Neutrophil (primary cell): ENCODE results near the gene RAB31.

Source experiments
- H3K27ac ChIP-seq: fragments of 200-600 bp; sonication (generic); 2 replicates; pipeline ENCODE4 v1.5.1; 2016; ENCODE audit warnings: mild to moderate bottlenecking, moderate library complexity
- H3K27me3 ChIP-seq: fragments of 200-600 bp; sonication (generic); 2 replicates; pipeline ENCODE4 v1.6.0; 2016; ENCODE audit warnings: mild to moderate bottlenecking
- H3K36me3 ChIP-seq: fragments of 200-600 bp; sonication (generic); 2 replicates; pipeline ENCODE4 v1.5.1; 2017
- H3K4me1 ChIP-seq, 2 experiments: fragments of 200-600 bp in 1 of 2; sonication (generic) in 1 of 2; 1 replicate in 1 of 2; 2 replicates in 1 of 2; pipeline versions ENCODE4 v1.5.1 to v1.6.1; 2013 to 2016; ENCODE audit warnings: low read depth in 1 of 2, low read length in 1 of 2, mild to moderate bottlenecking in 1 of 2, moderate library complexity in 1 of 2; ENCODE audit not compliant: control insufficient read depth in 1 of 2, insufficient read depth in 1 of 2
- H3K4me3 ChIP-seq, 2 experiments: fragments of 200-600 bp in 1 of 2; sonication (generic) in 1 of 2; 1 replicate in 1 of 2; 2 replicates in 1 of 2; pipeline ENCODE4 v1.5.1; 2013 to 2016; ENCODE audit warnings: low read depth in 1 of 2, low read length in 1 of 2, mild to moderate bottlenecking in 1 of 2, moderate library complexity in 1 of 2
- H3K9me3 ChIP-seq: fragments of 200-600 bp; sonication (generic); 2 replicates; pipeline ENCODE4 v1.5.1; 2016
- TF ChIP-seq, protein P1 (sequence below): fragments of 200-600 bp; sonication (generic); IDR thresholded peaks from 2 replicates; pipeline ENCODE4 v1.5.1; 2016; ENCODE audit warnings: antibody characterized with exemption

The RAB31 gene

DNA sequence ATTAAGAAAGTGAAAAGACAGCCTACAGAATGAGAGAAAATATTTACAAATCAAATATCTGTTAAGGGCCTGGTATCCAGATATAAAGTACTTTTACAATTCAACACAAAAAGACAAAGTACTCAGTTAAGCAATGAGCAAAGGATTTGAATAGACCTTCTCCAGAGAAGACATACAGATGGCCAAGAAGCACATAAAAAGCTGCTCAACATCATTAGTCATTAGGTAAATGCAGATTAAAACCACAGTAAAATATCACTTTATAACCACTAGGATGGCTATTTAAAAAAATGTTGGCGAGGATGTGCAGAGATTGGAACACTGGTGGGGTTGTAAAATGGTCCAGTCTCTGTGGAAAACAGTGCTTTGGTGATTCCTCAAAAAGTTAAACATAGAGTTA is 38.9 kb downstream of the RAB31 start:
- TF ChIP-seq, protein P1, sequence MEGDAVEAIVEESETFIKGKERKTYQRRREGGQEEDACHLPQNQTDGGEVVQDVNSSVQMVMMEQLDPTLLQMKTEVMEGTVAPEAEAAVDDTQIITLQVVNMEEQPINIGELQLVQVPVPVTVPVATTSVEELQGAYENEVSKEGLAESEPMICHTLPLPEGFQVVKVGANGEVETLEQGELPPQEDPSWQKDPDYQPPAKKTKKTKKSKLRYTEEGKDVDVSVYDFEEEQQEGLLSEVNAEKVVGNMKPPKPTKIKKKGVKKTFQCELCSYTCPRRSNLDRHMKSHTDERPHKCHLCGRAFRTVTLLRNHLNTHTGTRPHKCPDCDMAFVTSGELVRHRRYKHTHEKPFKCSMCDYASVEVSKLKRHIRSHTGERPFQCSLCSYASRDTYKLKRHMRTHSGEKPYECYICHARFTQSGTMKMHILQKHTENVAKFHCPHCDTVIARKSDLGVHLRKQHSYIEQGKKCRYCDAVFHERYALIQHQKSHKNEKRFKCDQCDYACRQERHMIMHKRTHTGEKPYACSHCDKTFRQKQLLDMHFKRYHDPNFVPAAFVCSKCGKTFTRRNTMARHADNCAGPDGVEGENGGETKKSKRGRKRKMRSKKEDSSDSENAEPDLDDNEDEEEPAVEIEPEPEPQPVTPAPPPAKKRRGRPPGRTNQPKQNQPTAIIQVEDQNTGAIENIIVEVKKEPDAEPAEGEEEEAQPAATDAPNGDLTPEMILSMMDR, result no peak
- Histone ChIP-seq H3K9me3 (no peaks in the 10 kb centered on the region), H3K27me3 (no peaks in the 10 kb centered on the region), H3K27ac (peak overlapping the region; percentile 80), H3K36me3 (no peaks in the 10 kb centered on the region), H3K4me3 (no peak overlapping the region), H3K4me1 (peaks cover 98 to 100% of the 10 kb centered on the region in 2 experiments)

DNA sequence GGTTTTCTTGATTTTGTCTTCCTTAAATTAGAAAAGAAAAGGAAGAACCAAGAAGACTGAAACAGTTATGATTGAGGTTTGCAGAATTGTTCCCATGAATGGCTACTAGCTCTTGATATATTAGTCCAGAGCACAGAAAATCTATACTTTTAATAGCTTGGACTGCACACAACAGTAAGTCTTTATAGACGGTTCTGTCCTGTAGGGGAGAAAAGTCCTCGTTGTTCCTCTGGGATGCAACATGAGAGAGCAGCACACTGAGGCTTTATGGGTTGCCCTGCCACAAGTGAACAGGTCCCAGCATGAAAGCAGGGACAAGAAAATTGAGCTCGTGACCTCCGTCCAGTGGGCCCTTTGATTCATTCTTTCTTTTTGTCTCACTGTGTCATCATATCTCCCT is 41.5 kb downstream of the RAB31 start:
- H3K9me3 ChIP-seq, result no peaks in the 10 kb centered on the region
- no peaks in the 10 kb centered on the region for H3K36me3 ChIP-seq
- peak overlapping the region in 1 of 2 experiments; percentile 11 for H3K4me3 ChIP-seq
- peaks cover 97 to 100% of the 10 kb centered on the region in 2 experiments for H3K4me1 ChIP-seq
- peak overlapping the region; percentile 80 for H3K27ac ChIP-seq
- H3K27me3 ChIP-seq, result no peaks in the 10 kb centered on the region
- TF ChIP-seq, protein P1, result no peak

DNA sequence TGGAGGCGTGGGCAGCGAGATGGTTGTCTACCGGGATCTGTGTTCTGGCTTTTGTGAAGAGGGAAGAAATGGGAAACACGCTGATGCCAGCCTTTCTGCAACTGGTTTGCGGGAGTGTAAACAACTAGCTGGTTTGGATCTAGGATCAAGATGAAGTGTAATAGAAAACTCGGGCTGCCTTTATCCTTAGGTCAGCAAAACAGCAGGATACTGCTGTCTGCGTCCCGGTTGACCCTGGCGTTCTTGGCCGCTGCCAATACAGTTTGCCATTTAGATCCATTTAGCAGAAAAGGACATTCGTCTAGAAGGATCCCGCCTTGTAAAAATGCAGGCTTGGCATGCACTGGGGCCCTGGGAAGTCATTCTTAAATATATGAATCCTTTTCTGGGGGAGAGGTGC is 42.0 kb downstream of the RAB31 start:
- H3K9me3 ChIP-seq, result no peaks in the 10 kb centered on the region
- H3K4me3 ChIP-seq, result peak overlapping the region; percentile 7 to 11
- H3K36me3 ChIP-seq, result no peaks in the 10 kb centered on the region
- H3K27me3 ChIP-seq, result no peaks in the 10 kb centered on the region
- TF ChIP-seq, protein P1, result no peak
- peak overlapping the region; percentile 80 for H3K27ac ChIP-seq
- H3K4me1 ChIP-seq, result peaks cover 97 to 100% of the 10 kb centered on the region in 2 experiments

DNA sequence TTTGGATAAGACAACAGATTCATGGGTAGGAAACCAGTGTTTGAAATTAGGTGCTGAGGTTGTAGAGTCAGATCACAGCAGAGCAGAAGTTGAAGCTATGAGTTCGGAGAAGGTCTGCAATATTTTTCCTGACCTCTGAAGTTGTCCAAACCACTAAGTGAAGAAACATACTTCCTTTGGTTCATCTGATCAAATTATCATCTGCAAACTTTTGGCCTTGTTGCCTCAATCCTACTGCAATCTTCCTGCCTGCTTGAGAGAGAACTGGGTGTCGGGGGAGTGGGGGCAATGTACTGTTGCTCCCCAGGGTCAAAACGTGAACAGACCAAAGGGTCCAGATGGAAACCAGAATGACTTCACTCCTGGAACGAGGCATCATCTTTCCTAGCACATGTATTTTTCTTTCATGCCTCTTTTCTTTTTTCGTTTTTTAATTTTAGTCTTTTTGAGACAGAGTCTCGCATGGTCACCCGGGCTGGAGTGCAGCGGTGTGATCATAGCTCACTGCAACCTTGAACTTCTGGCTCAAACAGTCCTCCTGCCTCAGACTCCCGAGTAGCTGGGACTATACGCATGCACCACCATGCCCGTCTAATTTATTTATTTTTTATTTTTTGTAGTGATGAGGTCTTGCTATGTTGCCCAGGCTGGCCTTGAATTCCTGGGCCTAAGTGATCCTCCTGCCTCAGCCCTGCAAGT is 42.7 kb downstream of the RAB31 start:
- Histone ChIP-seq H3K36me3 (no peaks in the 10 kb centered on the region), H3K27ac (peak overlapping the region; percentile 80), H3K4me3 (peak overlapping the region; percentile 7 to 11), H3K27me3 (no peaks in the 10 kb centered on the region), H3K9me3 (no peaks in the 10 kb centered on the region), H3K4me1 (peaks cover 97 to 100% of the 10 kb centered on the region in 2 experiments)
- TF ChIP-seq, protein P1, result no peak

DNA sequence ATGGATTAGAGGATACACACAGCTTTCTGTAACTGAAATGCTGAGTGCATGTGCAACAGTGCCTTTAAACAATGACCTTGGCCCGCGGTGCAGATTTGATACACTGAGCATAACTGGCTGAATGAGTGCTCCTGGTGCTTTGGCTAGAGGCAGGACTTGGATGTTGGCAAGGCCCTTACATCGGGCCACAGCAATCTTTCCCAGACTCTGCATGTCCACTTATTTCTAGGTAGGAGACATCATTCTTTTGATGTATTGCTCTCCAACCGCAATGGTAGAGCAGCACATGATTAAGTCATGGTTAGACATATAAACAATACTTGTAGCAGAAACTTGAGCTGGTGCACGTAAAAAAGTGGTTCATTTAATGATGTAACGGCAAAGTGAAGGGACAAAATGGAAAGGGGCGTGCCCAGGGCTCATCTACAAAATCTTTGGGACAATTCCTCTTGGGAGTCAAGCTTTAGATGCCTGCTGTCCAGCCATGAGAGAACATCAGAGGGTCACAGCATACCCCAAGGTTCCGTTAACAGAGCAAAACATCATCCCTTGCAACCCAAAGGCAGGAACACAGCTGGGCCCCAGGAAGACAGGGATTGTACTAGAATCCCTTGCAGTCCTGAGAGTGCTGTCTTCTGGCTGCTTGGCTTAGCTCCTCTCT is 43.4 kb downstream of the RAB31 start:
- no peaks in the 10 kb centered on the region for H3K9me3 ChIP-seq
- H3K36me3 ChIP-seq, result no peaks in the 10 kb centered on the region
- no peak overlapping the region for H3K4me3 ChIP-seq
- TF ChIP-seq, protein P1, result no peak
- no peaks in the 10 kb centered on the region for H3K27me3 ChIP-seq
- H3K4me1 ChIP-seq, result peaks cover 97 to 100% of the 10 kb centered on the region in 2 experiments
- H3K27ac ChIP-seq, result peak overlapping the region; percentile 80
